ENCODE results near the gene MEGF10. TPM values are rescaled to one million over a fixed set of nuclear protein-coding genes. Genes with fewer than 3 reads are reported as not detected.
A peak's percentile ranks its signal among the peaks of the same experiment; 100 is the strongest.

The MEGF10 gene
- total and polyA plus RNA-seq, 2 of the 8 experiments (the other 6 are each of a cell fraction or from before 2014, with no cell fraction given) = 38.2 to 53.1 TPM

- no peak for TF ChIP-seq POLR2A (IDR thresholded peaks at IDR 0.05; ENCODE audit: control extremely low read depth in 1 of 2, low read depth in 2 of 2, low read length in 2 of 2)
- TF ChIP-seq ATF2 (IDR thresholded peaks at IDR 0.05; ENCODE audit: low read length) = no peak
- TF ChIP-seq TCF12 (IDR thresholded peaks at IDR 0.05; ENCODE audit: low read depth, low read length) = 0 out of 2 replicates have a peak, but pooled peaks have one; percentile 16
- no peak for TF ChIP-seq YY1 (IDR thresholded peaks at IDR 0.05; ENCODE audit: low read depth, low read length)
- TF ChIP-seq RNF2 (IDR thresholded peaks at IDR 0.05; ENCODE audit: borderline replicate concordance, low read depth, low read length, missing control alignments, poor library complexity, severe bottlenecking) = no peak
- TF ChIP-seq TBP (IDR thresholded peaks at IDR 0.05; ENCODE audit: low read depth, low read length) = no peak
- no peak for TF ChIP-seq TAF1 (IDR thresholded peaks at IDR 0.05; ENCODE audit: low read depth, low read length)
- TF ChIP-seq ZNF274 (IDR thresholded peaks at IDR 0.05; ENCODE audit: borderline replicate concordance, extremely low read depth, low read length) = no peak
These were observed 33.6 kb upstream of the MEGF10 start (continued) for GRCh38 chr5:127256886-127257597.

All from H1 (cell line).